WERI-Rb-1 (cell line): ENCODE data around the gene PITPNM2.

Source experiments
- DNase-seq: peaks from one replicate; pipeline ENCODE4 v3.0.0-alpha.2; 2020
- H3K27ac ChIP-seq: fragments of 250-450 bp; sonication (Bioruptor Pico); 2 replicates; pipeline ENCODE4 v1.5.1; 2020; ENCODE audit warnings: mild to moderate bottlenecking, moderate library complexity
- H3K27me3 ChIP-seq: fragments of 250-450 bp; sonication (Bioruptor Pico); 2 replicates; pipeline ENCODE4 v1.5.1; 2021; ENCODE audit warnings: mild to moderate bottlenecking, low read depth, moderate library complexity; ENCODE audit not compliant: insufficient read depth, severe bottlenecking
- H3K36me3 ChIP-seq: fragments of 250-450 bp; sonication (Bioruptor Pico); 2 replicates; pipeline ENCODE4 v1.5.1; 2020; ENCODE audit warnings: mild to moderate bottlenecking, moderate library complexity
- H3K4me3 ChIP-seq: 2 replicates; pipeline ENCODE4 v1.5.1; 2011; ENCODE audit warnings: low read depth, mild to moderate bottlenecking, control low read depth, low read length
- H3K9me3 ChIP-seq: fragments of 250-450 bp; sonication (Bioruptor Pico); 2 replicates; pipeline ENCODE4 v1.5.1; 2021; ENCODE audit warnings: mild to moderate bottlenecking, moderate library complexity; ENCODE audit not compliant: severe bottlenecking
- CTCF ChIP-seq: IDR thresholded peaks from 2 replicates; pipeline ENCODE4 v1.5.1; 2011; ENCODE audit warnings: low read depth, mild to moderate bottlenecking, control low read depth, inconsistent platforms, low read length

PITPNM2 gene

GRCh38 chr12:123131879-123132402, 18.9 kb downstream of the PITPNM2 start:
- no peak for TF ChIP-seq CTCF
- no peak for DNase-seq
- no peaks in the 10 kb centered on the region for H3K9me3 ChIP-seq
- no peaks in the 10 kb centered on the region for H3K27me3 ChIP-seq
- no peak overlapping the region for H3K27ac ChIP-seq
- no peaks in the 10 kb centered on the region; the same call in 1 of the 2 replicates for H3K36me3 ChIP-seq
- H3K4me3 ChIP-seq = no peak overlapping the region

- no peaks in the 10 kb centered on the region; the same call in 1 of the 2 replicates for H3K36me3 ChIP-seq
- no peaks in the 10 kb centered on the region for H3K9me3 ChIP-seq
- TF ChIP-seq CTCF = no peak
- H3K27me3 ChIP-seq = no peaks in the 10 kb centered on the region
- H3K4me3 ChIP-seq = no peak overlapping the region
- H3K27ac ChIP-seq = no peak overlapping the region
- DNase-seq = no peak
Observed at GRCh38 chr12:123131291-123131832, 19.5 kb downstream of the PITPNM2 start.

GRCh38 chr12:123129621-123130020, 21.3 kb downstream of the PITPNM2 start:
- no peak overlapping the region for H3K27ac ChIP-seq

GRCh38 chr12:123127182-123127495, 23.8 kb downstream of the PITPNM2 start:
- DNase-seq = no peak
- Histone ChIP-seq H3K36me3 (no peaks in the 10 kb centered on the region), H3K9me3 (no peaks in the 10 kb centered on the region), H3K4me3 (no peak overlapping the region), H3K27me3 (no peaks in the 10 kb centered on the region), H3K27ac (no peak overlapping the region)
- TF ChIP-seq CTCF = no peak

More at GRCh38 chr12:123129621-123130020, 21.3 kb downstream of the PITPNM2 start:
- no peak for TF ChIP-seq CTCF
- no peaks in the 10 kb centered on the region for H3K9me3 ChIP-seq
- no peaks in the 10 kb centered on the region for H3K36me3 ChIP-seq
- no peak for DNase-seq
- no peaks in the 10 kb centered on the region for H3K27me3 ChIP-seq
- no peak overlapping the region for H3K4me3 ChIP-seq

GRCh38 chr12:123126294-123127181, 24.4 kb downstream of the PITPNM2 start:
- no peak overlapping the region for H3K4me3 ChIP-seq
- DNase-seq = no peak
- no peak overlapping the region for H3K27ac ChIP-seq
- TF ChIP-seq CTCF = peak; percentile 24; the same call in 1 of the 2 replicates
- H3K36me3 ChIP-seq = no peaks in the 10 kb centered on the region
- no peaks in the 10 kb centered on the region for H3K27me3 ChIP-seq
- H3K9me3 ChIP-seq = no peaks in the 10 kb centered on the region
